ENCODE measurements around the gene MIPOL1.
"Not testable (repeated sequence)": the region's sequence is repeated elsewhere in the genome, so short reads cannot be mapped to it uniquely, and the experiment has no call there.

The MIPOL1 gene

GRCh38 chr14:37236044-37236443, 38.3 kb downstream of the MIPOL1 start:
- not testable (repeated sequence) for DNase-seq

GRCh38 chr14:37237094-37237493, 39.4 kb downstream of the MIPOL1 start:
- DNase-seq = no peak

GRCh38 chr14:37237735-37238200, 40.0 kb downstream of the MIPOL1 start:
- no peak for DNase-seq

GRCh38 chr14:37241198-37241597, 43.5 kb downstream of the MIPOL1 start:
- DNase-seq = no peak

- peak; percentile 57 for DNase-seq
Observed at GRCh38 chr14:37246427-37246829, 48.7 kb downstream of the MIPOL1 start.

GRCh38 chr14:37247791-37248461, 50.2 kb downstream of the MIPOL1 start:
- peak; percentile 22 for DNase-seq

- DNase-seq = no peak
Observed at GRCh38 chr14:37251775-37252174, 54.0 kb downstream of the MIPOL1 start.

- DNase-seq = no peak
Observed at GRCh38 chr14:37252434-37252833, 54.7 kb downstream of the MIPOL1 start.

- DNase-seq = no peak
Observed at GRCh38 chr14:37253905-37254304, 56.2 kb downstream of the MIPOL1 start.

- no peak for DNase-seq
Observed at GRCh38 chr14:37254411-37254947, 56.7 kb downstream of the MIPOL1 start.

- no peak for DNase-seq
Observed at GRCh38 chr14:37257501-37258070, 59.8 kb downstream of the MIPOL1 start.

- DNase-seq = peak; percentile 89
Observed at GRCh38 chr14:37262649-37263048, 64.9 kb downstream of the MIPOL1 start.

- DNase-seq = no peak
Observed at GRCh38 chr14:37263656-37264236, 66.0 kb downstream of the MIPOL1 start.

- no peak for DNase-seq
Observed at GRCh38 chr14:37268788-37269187, 71.1 kb downstream of the MIPOL1 start.

GRCh38 chr14:37270629-37271028, 72.9 kb downstream of the MIPOL1 start:
- peak; percentile 24 for DNase-seq

GRCh38 chr14:37272569-37272968, 74.8 kb downstream of the MIPOL1 start:
- no peak for DNase-seq

- no peak for DNase-seq
Observed at GRCh38 chr14:37274652-37275051, 76.9 kb downstream of the MIPOL1 start.

- DNase-seq = no peak
Observed at GRCh38 chr14:37275963-37276362, 78.2 kb downstream of the MIPOL1 start.

- DNase-seq = no peak
Observed at GRCh38 chr14:37278636-37279538, 81.2 kb downstream of the MIPOL1 start.

GRCh38 chr14:37279818-37280217, 82.1 kb downstream of the MIPOL1 start:
- no peak for DNase-seq

GRCh38 chr14:37284760-37285159, 87.0 kb downstream of the MIPOL1 start:
- no peak for DNase-seq

GRCh38 chr14:37285220-37285619, 87.5 kb downstream of the MIPOL1 start:
- no peak for DNase-seq

- DNase-seq = no peak
Observed at GRCh38 chr14:37289688-37290087, 92.0 kb downstream of the MIPOL1 start.
